Right atrium auricular region (tissue), 2 donors: Measurements from ENCODE around the gene TRUB2. TPM values are rescaled to one million over a fixed set of nuclear protein-coding genes. Genes with fewer than 3 reads are reported as not detected.

Experiments used
- DNase-seq: peaks from one replicate; pipeline ENCODE4 v3.0.0-alpha.2; 2019; ENCODE audit warnings: low spot score
- H3K27ac ChIP-seq, 2 donors: fragments of 200-600 bp; sonication (generic); 1 replicate in 1 of 2; 2 replicates in 1 of 2; pipeline ENCODE4 v1.5.1; 2016 to 2019
- H3K27me3 ChIP-seq, 2 donors: fragments of 200-600 bp; sonication (generic); one replicate each; pipeline versions ENCODE4 v1.5.1 to v1.6.0; 2017 to 2019
- H3K36me3 ChIP-seq: fragments of 200-600 bp; sonication (generic); one replicate; pipeline ENCODE4 v1.5.1; 2016
- H3K4me1 ChIP-seq, 2 donors: fragments of 200-600 bp; sonication (generic); one replicate each; pipeline versions ENCODE4 v1.5.1 to v1.6.0; 2017 to 2019
- H3K4me3 ChIP-seq, 2 donors: fragments of 200-600 bp; sonication (generic); 1 replicate in 1 of 2; 2 replicates in 1 of 2; pipeline ENCODE4 v1.5.1; 2017 to 2019; ENCODE audit warnings: mild to moderate bottlenecking in 1 of 2, moderate library complexity in 1 of 2
- H3K9me3 ChIP-seq, 2 donors: fragments of 200-600 bp; sonication (generic); one replicate each; pipeline ENCODE4 v1.5.1; 2019
- CTCF ChIP-seq, 2 donors: fragments of 200-600 bp; sonication (generic); IDR thresholded peaks; one replicate each; pipeline ENCODE4 v1.5.1; 2019; ENCODE audit warnings: antibody characterized with exemption in 2 of 2
- total RNA-seq, 2 donors: library from RNA; depleted of rRNA; stranded (reverse); fragments of >200 nt; gene quantifications; one replicate each; pipeline ENCODE4 v1.1.0, GENCODE V29; 2016

TRUB2 gene
- total RNA-seq, 2 donors from 2014 or later: 9.3 to 10.2 TPM

GRCh38 chr9:128358861-128359260, 36.6 kb upstream of the TRUB2 start:
- peaks cover 0 to 15% of the 10 kb centered on the region in 2 donors for H3K4me1 ChIP-seq
- no peak overlapping the region for H3K27ac ChIP-seq
- DNase-seq: no peak
- no peaks in the 10 kb centered on the region for H3K27me3 ChIP-seq
- TF ChIP-seq CTCF (IDR thresholded peaks at IDR 0.05): no peak
- H3K4me3 ChIP-seq: no peak overlapping the region
- H3K36me3 ChIP-seq: peaks cover 19% of the 10 kb centered on the region
- no peaks in the 10 kb centered on the region for H3K9me3 ChIP-seq

- Histone ChIP-seq H3K4me1 (peaks cover 0 to 15% of the 10 kb centered on the region in 2 donors), H3K4me3 (no peak overlapping the region), H3K27me3 (no peaks in the 10 kb centered on the region), H3K36me3 (peaks cover 22% of the 10 kb centered on the region), H3K9me3 (no peaks in the 10 kb centered on the region), H3K27ac (no peak overlapping the region)
- TF ChIP-seq CTCF (IDR thresholded peaks at IDR 0.05): no peak
- no peak for DNase-seq
Observed at GRCh38 chr9:128358090-128358489, 35.8 kb upstream of the TRUB2 start.

GRCh38 chr9:128355451-128355850, 33.2 kb upstream of the TRUB2 start:
- H3K9me3 ChIP-seq: no peaks in the 10 kb centered on the region
- TF ChIP-seq CTCF (IDR thresholded peaks at IDR 0.05): no peak
- H3K36me3 ChIP-seq: peaks cover 31% of the 10 kb centered on the region
- no peaks in the 10 kb centered on the region for H3K4me1 ChIP-seq
- no peak for DNase-seq
- H3K4me3 ChIP-seq: no peak overlapping the region
- no peaks in the 10 kb centered on the region for H3K27me3 ChIP-seq
- H3K27ac ChIP-seq: no peak overlapping the region

GRCh38 chr9:128349772-128350171, 27.5 kb upstream of the TRUB2 start:
- H3K36me3 ChIP-seq: peaks cover 64% of the 10 kb centered on the region

GRCh38 chr9:128349125-128349524, 26.9 kb upstream of the TRUB2 start:
- H3K27ac ChIP-seq: no peak overlapping the region

More at GRCh38 chr9:128349772-128350171, 27.5 kb upstream of the TRUB2 start:
- DNase-seq: no peak
- H3K4me1 ChIP-seq: no peaks in the 10 kb centered on the region
- H3K4me3 ChIP-seq: no peak overlapping the region
- H3K27ac ChIP-seq: no peak overlapping the region
- H3K27me3 ChIP-seq: no peaks in the 10 kb centered on the region
- H3K9me3 ChIP-seq: no peaks in the 10 kb centered on the region
- no peak for TF ChIP-seq CTCF (IDR thresholded peaks at IDR 0.05)

More at GRCh38 chr9:128349125-128349524, 26.9 kb upstream of the TRUB2 start:
- no peaks in the 10 kb centered on the region for H3K4me1 ChIP-seq
- peaks cover 70% of the 10 kb centered on the region for H3K36me3 ChIP-seq
- no peaks in the 10 kb centered on the region for H3K9me3 ChIP-seq
- H3K4me3 ChIP-seq: no peak overlapping the region
- DNase-seq: no peak
- H3K27me3 ChIP-seq: no peaks in the 10 kb centered on the region
- TF ChIP-seq CTCF (IDR thresholded peaks at IDR 0.05): no peak
